SK-N-MC (cell line): ENCODE measurements around the gene RYR2.

Experiments used
- EZH2 ChIP-seq: fragments of 200-600 bp; sonication (generic); IDR thresholded peaks from one replicate; pipeline ENCODE4 v1.6.1; 2017; ENCODE audit warnings: antibody characterized with exemption
- POLR2AphosphoS5 ChIP-seq: IDR thresholded peaks from 2 replicates; pipeline ENCODE4 v1.6.1; 2012; ENCODE audit warnings: mild to moderate bottlenecking, low read depth, low read length, borderline replicate concordance

GRCh38 chr1:237692255-237692654, 650.3 kb downstream of the RYR2 start:
- TF ChIP-seq EZH2 (no peak), POLR2AphosphoS5 (no peak)
